OCI-LY3 (cell line): Measurements from ENCODE around the gene TANC1.

Experiments used
- CTCF ChIP-seq: fragments of 200-600, 300-600 bp; sonication (generic); IDR thresholded peaks from 2 replicates; pipeline ENCODE4 v1.5.1; 2014; ENCODE audit warnings: antibody characterized with exemption, low read length, low read depth
- EZH2phosphoT487 ChIP-seq: fragments of 200-600 bp; shearing (Covaris generic); IDR thresholded peaks from 2 replicates; pipeline ENCODE4 v1.6.1; 2018; ENCODE audit warnings: antibody characterized with exemption, mixed run types, low read depth

GRCh38 chr2:159169187-159169586, 200.7 kb downstream of the TANC1 start:
- TF ChIP-seq CTCF (no peak), EZH2phosphoT487 (no peak)
